HG03280 (cell line): ENCODE measurements around the gene DRAM1.
"Not testable (repeated sequence)": the region's sequence is repeated elsewhere in the genome, so short reads cannot be mapped to it uniquely, and the experiment has no call there.

Experiments
- ATAC-seq: cut with Tn5 transposase; IDR thresholded peaks from one replicate; pipeline ENCODE4 v1.9.1; 2021; ENCODE audit warnings: mild to moderate bottlenecking, moderate library complexity; ENCODE audit not compliant: unreplicated experiment

Gene DRAM1

DNA sequence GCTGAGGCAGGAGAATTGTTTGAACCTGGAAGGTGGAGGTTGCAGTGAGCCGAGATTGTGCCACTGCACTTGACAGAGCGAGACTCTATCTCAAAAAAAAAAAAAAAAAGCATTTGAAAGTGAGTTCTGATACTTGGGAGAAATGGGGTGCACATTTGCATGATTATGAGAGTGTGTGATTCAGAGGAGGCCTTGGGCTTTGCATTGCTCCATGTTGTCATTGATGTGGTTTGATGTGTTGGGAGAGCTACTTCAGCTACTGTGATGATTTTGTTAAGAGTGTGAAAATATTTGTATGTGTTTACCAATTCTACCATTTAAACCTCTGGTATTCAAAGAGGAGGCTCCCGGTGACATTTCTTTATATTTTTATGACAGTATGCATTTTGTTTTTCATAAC is 24.4 kb downstream of the DRAM1 start:
- no peak for ATAC-seq

DNA sequence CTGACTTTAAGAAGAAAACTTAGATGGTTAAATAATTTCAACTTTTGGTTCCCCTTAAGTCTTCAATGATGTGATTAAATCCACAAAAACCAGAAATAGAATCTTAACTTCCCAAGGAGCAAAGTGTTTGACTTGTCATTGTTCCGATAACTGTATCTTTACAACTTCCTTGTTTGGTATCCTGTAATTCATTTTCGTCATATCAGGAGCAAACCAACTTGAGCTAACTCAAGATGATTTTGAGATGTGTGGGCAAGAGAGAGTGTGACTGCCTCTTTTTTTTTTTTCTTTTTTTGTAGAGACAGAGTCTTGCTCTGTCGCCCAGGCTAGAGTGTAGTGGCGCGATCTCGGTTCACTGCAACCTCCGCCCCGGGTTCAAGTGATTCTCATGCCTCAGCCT is 25.3 kb downstream of the DRAM1 start:
- ATAC-seq = no peak

DNA sequence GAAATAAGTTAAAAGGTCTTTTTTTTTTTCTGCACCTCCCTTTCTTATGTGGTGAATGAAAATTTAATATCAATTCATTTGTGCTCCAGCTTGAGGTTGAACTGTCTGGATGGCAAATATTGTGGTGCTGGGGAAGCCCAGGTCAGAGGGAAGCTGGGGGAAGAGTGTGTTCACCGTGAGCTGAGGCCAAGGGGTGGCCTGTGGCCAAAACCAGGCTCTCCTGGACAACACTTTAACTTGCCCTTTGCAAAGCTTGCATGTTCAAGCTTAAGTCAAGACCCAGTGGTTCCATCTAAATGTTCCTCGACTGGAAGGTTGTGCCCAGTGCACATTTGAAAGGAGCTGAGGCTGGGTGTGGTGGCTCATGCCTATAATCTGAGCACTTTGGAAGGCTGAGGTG is 28.8 kb downstream of the DRAM1 start:
- no peak for ATAC-seq

DNA sequence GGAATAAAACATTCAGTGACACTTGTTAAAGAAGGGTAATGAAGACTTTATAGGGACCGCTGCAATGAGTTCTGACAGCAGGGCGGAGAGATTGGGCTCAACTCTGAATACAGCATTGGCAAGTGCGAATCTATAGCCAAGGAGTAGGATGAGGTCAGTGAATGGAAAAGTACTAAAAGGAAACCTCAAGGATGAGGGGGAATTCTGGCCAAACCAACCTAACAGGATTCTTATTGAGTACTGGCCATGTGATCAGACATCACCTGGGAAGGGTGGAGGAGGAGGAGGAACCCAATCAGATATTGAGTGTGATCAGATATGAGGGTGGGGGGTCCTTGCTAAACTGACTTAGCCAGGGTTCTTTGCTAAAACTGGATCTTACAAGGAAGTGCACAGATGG is 31.0 kb downstream of the DRAM1 start:
- no peak for ATAC-seq

DNA sequence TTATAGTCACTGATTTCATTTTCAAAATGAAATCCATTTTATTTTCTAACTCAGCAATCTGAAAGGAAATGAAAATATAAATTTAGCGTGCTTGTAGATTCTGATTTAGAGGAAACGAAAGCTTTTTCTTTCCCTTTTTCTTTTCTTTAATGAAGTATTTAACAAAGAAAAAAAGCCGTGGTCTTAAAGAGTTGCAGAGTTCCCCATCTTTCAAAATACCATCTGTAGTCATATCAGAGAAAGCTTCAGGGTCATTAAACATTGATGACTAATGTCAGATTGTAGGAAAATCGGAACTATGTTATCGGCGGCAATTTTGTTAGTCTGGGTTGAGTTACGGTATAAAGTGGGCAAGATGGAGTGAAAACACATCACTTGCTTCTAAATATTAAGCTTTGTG is 32.3 kb downstream of the DRAM1 start:
- ATAC-seq = no peak

DNA sequence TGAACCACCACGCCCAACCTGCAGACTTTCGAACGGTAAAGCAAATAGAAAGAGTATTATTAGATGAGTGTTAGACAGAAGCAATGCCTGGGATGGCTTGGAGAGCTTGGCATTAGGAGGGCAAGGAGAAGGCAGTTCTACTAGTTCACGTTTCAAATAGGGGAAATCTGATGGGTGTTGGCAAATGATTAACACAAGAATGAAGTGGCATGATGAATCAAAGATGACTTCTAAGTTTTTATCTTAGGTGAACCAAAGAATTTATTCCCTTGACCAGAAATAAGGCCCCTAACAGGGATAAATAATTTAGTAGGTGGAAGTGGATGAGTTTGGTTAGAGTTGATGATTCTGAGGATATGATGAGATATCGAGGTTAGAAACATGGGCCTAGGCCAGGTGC is 38.5 kb downstream of the DRAM1 start:
- ATAC-seq = no peak

DNA sequence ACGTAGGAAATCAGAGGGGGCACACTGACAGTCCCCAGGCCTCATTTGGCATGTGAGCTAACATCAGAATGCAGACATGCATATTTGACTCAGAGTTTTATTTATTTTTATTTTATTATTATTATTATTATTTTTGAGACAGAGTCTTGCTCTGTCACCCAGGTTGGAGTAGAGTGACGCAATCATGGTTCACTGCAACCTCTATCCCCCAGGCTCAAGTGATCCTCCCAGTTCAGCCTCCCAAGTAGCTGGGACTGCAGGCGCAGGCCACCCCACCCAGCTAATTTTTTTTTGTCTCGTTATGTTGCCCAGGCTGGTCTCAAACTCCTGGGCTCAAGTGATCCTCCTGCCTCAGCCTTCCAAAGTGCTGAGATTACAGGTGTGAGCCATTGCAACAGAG is 41.4 kb downstream of the DRAM1 start:
- ATAC-seq = not testable (repeated sequence)

DNA sequence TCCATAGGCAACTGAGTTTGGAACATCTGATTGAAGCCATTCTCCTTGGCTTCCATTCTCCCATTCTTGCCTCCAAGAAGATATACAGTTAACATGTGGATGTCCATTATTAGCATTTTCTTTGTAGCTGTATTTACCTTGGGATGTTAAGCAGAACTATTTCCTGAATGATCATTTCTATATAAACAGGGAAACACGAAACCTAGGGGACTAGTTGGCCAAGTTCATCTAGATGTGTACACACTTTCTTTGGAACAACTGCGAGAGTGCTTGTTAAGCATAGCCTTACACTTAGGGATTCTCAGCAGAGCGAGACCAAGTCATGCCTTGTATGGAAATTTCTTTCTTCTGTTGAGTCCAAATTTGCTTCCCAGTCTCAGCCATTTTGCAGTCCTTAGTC is 42.1 kb downstream of the DRAM1 start:
- no peak for ATAC-seq

DNA sequence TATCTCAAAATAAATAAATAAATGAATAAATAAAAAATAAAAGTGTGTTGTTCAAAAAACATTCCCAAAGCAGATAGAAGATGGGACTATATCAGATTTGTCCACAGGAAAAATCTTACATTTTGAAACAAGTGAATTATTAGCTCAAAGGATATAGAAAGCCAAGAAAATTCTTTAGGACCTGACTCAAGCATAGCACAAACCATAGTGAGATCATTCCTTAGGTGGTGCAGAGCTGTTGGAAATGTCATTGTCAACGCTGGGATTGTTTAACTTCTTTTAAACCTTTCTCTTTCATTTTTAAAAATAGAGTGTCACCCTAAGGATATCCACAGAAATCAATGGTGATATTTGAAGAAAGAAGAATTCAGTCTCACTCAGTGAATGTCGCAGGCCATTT is 43.5 kb downstream of the DRAM1 start:
- ATAC-seq = no peak

DNA sequence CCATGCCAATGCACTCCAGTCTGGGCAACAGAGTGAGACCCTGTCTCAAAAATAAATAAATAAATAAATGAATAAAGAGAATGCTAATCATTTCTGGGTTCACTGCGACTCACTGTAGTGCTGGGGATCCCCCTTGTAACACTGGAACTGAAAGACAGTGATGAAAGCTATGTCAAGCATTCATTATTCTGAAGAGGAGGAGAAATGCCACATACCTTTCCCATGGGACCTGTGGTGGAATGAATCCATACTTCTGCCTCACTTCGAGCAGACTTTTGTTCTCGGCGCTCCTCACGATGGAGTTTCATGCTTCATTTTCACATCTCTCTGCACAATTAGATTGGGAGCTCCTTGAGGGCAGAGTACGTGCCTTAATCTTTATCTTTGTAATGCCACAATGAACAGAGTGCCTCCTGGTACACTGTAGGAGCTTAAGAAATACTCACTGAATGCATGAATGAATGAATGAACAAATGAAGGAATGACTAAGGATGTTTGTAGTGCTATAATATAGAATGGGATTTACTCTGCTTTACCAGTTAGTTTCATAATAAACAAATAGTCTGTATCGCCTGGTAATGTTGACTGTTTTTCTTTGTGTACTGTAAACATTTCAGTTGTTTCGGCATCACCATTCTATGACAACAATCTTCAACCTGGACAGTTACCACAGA is 45.8 kb downstream of the DRAM1 start:
- ATAC-seq = no peak

DNA sequence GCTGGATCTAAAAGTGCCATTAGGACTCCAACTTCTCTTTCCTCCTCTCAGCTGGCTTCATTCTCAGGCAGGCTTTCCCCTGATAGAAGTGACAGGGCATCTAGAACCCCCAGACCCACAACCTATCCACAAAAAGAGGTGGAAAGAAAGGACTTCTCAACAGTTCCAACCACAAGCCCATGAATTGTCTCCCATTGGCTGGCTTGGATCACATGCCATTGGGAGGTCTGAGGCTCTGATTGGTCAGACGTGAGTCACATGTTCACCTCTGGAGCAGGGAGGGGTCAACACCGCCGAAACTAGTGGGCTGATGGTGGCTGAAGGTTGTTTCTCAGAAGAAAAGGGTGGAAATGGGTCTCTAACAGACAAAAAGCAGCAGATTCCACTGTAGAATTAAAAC is 47.2 kb downstream of the DRAM1 start:
- ATAC-seq = no peak

DNA sequence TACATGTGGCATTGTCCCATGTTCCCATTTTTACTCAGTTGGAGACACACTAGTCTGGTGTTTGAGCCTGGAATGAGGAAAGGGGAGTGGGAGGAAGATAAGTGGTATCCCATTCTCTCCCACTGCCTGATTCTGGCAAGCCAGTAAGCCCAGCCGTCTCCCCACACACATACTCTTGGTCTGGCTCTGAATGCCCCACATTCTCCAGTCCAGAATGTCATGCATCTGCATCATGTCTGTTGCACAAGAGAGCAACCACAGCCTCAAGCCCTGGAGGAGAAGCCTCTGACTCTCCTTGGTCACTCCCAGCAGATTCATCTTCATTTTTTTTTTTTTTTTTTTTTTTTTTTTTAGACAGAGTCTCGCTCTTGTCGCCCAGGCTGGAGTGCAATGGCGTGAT is 48.0 kb downstream of the DRAM1 start:
- ATAC-seq = no peak

DNA sequence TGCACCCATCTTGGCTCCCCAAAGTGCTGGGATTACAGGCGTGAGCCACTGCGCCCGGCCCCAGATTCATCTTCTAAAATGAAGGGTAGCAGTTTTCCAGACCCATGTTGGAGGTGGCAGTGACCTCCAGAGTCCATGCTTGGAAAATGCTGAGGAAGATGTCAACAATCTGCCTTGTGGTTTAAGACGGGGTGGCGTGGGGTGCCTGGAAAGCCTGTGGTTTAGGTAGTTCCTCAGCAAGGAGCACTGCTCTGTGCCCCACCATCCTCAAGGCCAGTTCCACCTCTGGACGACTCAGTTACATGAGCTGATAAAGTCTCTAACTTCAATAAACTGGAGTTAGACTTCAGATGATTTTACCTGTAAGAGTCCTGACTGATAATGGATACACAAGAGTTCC is 48.6 kb downstream of the DRAM1 start:
- no peak for ATAC-seq

DNA sequence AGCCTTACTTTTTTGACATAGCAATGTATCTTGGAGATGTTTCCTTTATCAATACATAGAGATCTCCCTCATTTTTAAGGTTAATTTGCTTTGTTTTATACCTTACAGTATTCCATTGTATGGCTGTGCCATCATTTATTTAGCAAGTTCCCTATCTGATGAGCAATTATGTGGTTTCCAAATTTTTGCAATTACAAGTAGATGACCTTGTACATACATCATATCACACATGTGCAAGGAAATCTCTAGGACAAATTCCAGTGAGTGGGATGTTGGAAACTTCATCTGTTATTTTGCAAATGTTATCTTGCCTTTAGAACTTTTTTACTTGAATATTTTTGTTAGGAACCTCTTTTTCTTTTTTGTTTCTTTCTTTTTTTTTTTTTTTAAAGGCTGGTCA is 49.7 kb downstream of the DRAM1 start:
- no peak for ATAC-seq

DNA sequence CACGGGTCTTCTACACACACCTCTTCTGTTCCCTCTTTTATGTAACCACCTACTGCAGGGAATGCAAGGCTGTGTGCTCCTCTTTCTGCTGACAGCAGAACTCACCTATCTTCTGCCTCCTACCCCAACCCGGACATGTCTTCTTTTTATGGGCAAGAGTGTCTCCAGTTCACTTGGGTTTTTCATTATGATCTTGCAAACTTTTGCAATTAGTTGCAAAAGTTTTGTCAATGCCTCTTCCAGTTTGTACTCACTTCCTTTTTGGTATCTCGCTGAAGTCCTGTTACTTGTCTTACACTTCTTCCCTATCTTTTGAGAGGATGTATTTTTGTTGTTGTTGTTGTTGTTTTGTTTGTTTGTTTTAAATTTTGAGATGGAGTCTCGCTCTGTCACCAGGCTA is 50.6 kb downstream of the DRAM1 start:
- no peak for ATAC-seq

DNA sequence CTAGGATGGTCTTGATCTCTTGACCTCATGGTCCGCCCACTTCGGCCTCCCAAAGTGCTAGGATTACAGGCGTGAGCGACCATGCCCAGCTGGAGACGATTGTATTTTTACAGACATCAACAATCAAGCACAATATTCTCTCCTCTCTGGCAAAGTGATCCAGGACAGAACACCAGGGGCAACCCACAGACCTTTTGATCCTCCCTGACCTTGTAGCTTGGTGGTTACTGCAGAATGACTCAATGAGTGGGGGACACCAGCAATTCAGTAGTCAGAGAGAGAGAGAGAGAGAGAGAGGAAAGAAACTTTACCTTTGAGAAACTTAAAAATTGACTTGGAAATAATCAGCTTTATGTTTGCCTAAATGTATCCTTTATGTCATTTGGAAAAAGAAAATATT is 51.2 kb downstream of the DRAM1 start:
- ATAC-seq = no peak

DNA sequence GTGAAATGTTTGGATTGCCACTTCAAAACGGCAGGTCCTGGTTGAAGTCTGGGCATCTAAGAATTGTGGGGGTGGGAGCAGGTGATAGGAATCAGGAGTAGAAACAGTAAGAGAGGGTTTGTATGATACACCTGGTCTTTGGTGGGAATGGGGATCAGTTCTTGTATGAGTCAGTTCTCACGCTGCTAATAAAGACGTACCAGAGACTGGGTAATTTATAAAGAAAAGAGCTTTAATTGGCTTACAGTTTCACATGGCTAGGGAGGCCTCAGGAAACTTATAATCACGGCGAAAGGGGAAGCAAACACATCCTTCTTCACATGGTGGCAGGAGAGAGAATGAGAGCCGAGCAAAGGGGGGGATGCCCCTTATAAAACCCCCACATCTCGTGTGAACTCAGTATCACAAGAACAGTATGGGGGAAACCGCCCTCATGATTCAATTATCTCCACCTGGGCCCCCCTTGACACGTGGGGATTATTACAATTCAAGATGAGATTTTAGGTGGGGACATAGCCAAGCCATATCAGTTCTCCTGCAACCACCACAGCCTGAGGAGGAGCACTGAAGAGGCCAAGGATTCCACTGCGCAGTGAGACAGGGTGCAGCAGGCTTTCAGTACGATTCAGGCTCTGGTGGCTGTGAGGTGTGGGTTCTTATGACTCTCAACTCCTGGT is 52.1 kb downstream of the DRAM1 start:
- ATAC-seq = no peak

DNA sequence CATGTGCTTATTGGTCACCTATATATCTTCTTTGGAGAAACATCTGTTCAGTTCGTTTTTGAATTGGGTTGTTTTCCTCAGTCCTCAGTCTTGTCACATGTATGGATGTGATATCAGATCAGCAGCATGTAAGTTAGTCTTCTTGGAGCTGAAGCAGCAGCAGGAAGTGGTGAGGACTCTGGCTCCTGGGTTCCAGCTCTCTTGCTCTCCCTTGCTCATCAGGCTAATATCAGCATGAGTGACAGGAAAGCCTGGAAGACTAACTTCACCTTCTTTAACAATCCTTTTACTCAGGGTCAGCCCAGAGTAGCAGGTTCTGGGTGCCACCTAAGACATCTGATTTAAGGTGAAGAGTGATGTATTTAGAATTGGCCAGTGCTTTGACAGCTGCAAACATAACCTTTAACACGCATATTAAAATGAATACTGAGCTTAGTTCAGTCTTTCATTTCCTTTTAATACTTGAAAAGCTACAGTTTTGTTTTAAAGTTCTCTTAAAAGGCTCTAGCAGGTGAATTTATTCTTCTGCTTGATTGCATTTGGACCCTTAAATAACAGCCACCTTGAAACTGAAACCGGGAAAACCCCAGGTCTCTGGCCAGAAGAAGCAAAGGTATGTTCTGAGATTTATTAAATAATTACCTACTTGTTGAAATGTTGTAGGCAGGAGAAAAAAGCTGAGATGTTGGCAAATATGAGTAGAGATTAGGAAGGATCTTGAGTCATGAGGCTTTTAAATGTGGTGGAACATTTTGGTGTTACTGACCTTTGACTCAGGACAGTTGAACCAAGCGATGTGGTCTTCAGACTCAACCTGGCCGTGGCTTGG is 54.3 kb downstream of the DRAM1 start:
- ATAC-seq = peak; percentile 38

DNA sequence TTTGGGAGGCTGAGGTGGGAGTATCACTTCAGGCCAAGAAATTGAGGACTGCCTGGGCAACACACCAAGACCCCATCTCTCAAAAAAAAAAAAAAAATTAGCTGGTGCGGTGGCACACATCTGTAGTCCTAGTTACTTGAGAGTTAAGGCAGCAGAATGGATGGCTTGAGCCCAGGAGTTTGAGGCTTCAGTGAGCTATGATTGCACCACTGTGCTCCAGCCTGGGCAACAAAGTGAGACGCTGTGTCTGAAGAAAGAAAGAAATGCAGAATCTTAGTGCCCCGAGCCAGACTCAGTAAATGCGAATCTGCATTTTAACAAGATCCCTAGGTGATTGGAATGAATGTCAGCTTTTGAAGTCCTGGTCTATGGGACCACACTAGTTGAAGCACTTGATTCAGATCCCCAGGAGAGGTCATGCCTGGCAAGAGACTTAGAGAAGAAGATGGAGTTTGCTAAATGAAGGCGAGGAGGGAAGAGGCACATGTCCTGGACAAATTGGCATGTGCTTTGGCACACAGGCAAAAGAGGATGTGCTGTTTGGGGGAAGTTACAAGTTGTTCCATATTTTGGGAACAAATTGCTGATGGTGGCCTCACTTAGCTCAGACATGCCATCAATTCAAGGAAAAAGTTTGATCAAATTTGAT is 56.6 kb downstream of the DRAM1 start:
- no peak for ATAC-seq

DNA sequence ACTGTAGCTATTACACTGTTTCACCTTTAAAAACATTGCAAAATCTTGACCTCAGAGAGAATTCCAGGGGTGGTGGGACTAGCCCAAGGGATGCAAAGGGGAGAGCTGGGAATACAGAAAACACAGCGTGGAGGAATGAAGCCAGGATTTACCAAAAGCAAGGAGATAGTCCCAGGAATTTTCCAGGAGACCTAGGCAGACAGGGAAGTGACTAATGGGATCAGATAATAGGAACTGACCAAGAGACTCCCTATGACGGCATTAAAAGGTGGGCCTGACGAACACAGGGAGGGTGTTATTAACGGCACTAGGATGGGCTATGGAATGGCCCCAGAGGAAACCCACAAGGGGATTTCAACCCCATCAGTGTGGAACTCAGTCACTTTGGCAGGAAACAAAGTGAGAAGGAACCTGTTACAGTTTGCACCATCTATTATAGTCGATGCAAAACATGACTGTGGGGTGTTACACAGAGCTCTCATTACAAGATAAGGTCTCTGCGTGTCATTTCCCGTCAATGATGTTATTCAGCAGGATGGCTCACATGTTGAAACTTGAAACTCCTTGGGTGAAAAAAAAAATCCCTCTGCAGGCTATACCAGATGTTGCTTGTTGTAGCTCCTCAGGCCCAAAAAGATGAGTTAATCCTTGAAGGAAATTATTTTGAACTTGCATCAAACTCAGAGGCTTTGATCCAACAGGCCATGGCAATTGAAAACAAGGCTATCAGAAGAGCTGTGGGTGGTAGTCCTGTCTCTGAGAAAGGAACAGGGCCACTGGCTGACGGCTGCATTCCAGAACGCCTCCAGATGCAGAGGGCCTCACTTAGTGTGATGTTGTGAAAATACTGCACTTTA is 58.7 kb downstream of the DRAM1 start:
- ATAC-seq = peak; percentile 77

DNA sequence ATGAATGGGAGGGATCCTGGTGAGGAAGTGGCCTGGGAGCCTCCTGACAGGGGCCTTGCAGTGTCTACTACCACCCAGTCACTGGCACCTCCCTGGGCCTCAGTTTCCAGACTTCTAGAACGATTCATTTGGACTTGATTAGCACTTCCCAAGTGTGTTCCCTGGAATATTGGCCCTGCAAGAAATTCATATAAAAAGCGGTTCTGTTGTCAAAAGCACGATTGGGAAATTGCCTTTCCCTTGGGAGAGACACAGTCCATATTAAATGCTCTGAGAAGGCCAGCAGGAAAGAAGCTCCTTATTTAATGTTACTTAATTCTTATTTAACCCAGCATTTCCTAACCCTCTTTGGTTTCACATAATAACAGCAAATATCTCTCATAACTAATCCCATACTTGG is 61.9 kb downstream of the DRAM1 start:
- no peak for ATAC-seq
